HepG2 (cell line): Measurements from ENCODE around the gene CLBA1.
A peak's percentile ranks its signal among the peaks of the same experiment; 100 is the strongest.

Experiments used
- CC2D1A ChIP-seq: sonication (generic); formaldehyde crosslinking; IDR thresholded peaks from 2 replicates; pipeline ENCODE4 v1.8.1; 2023; ENCODE audit warnings: mild to moderate bottlenecking, missing genetic modification reagents
- CCAR2 ChIP-seq: fragments of 200-400 bp; formaldehyde crosslinking; optimal IDR thresholded peaks from 2 replicates; pipeline ENCODE3; 2018; ENCODE audit warnings: low read depth, mild to moderate bottlenecking, low read length, moderate library complexity
- HMG20B ChIP-seq: conservative IDR thresholded peaks from 2 replicates; pipeline ENCODE4 v1.6.1; 2016; ENCODE audit warnings: missing genetic modification reagents, missing compliant biosample characterization
- RAD21 ChIP-seq: fragments of 450-650 bp; formaldehyde crosslinking; IDR thresholded peaks from 2 replicates; pipeline ENCODE4 v1.5.0; 2020; ENCODE audit warnings: mild to moderate bottlenecking
- SMC3 ChIP-seq: IDR thresholded peaks from 2 replicates; pipeline ENCODE4 v1.6.1; 2011; ENCODE audit warnings: low read length, improper control_type of control experiment
- SNAPC2 ChIP-seq: sonication (generic); formaldehyde crosslinking; IDR thresholded peaks from 2 replicates; pipeline ENCODE4 v1.8.1; 2022; ENCODE audit warnings: mild to moderate bottlenecking, missing genetic modification reagents
- TF ChIP-seq, protein P1 (sequence below): sonication (generic); formaldehyde crosslinking; IDR thresholded peaks from 2 replicates; pipeline ENCODE4 v1.5.0; 2020; ENCODE audit warnings: mild to moderate bottlenecking, missing genetic modification reagents, moderate library complexity
- TF ChIP-seq, protein P2 (sequence below): sonication (generic); formaldehyde crosslinking; IDR thresholded peaks from 2 replicates; pipeline ENCODE4 v1.5.0; 2020; ENCODE audit warnings: mild to moderate bottlenecking, low read depth, missing genetic modification reagents, borderline replicate concordance
- TF ChIP-seq, protein P3 (sequence below): sonication (generic); formaldehyde crosslinking; IDR thresholded peaks from 2 replicates; pipeline ENCODE4 v1.4.0; 2020; ENCODE audit warnings: missing genetic modification reagents
- TF ChIP-seq, protein P4 (sequence below): sonication (generic); formaldehyde crosslinking; IDR thresholded peaks from 2 replicates; pipeline ENCODE4 v1.8.1; 2023; ENCODE audit warnings: mild to moderate bottlenecking, missing genetic modification reagents, borderline replicate concordance
- TF ChIP-seq, protein P5 (sequence below): sonication (generic); formaldehyde crosslinking; IDR thresholded peaks from 2 replicates; pipeline ENCODE4 v1.8.0; 2022; ENCODE audit warnings: missing genetic modification reagents, mild to moderate bottlenecking, inconsistent platforms, borderline replicate concordance
- TF ChIP-seq, protein P6 (sequence below): sonication (generic); formaldehyde crosslinking; IDR thresholded peaks from 2 replicates; pipeline ENCODE4 v1.9.0; 2022; ENCODE audit warnings: missing genetic modification reagents, mild to moderate bottlenecking, borderline replicate concordance

DNA sequence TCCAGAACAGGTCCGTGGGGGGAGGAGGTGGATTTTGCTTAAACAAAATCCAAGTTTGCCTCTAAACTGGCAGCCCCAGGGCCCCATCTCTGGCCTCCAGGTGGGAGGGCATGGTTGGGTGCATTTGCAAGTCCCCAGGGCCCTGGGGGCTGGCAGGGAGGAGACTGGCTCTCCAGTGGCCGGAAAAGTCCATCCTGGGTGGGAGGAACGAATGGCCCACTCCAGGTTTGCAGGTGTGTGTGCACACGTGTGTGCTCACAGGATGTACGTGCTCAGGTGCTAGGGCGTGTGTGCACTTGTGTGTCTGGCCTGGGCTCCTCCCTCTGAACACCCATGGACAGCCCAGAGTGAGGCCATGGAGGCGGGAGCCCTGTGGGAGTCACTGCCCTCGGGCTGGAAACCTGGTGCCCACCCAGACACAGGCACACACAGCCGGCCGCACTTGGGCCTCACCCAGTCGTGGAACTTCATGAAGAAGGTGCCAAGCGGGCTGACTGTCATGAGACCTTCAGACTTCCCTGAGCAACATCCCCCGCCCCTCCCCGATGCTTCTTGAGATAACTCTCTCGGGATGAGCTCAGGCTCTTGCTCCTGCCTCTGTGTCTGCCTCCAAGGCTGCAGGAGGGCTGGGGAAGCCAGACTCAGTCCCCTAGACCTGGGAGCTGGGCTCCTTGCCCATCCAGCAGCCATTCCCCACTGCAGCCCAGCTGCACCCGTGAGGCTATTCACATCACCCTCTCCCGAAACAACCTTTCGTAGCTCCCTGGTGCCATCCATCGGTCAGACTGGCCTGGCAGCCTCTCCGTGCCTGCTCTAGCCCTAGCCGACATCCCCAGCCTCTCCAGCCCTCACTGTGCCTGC is 16.8 kb upstream of the CLBA1 start:
- no peak for TF ChIP-seq CC2D1A (CRISPR knock-in tag)
- TF ChIP-seq SNAPC2 (CRISPR knock-in tag), result no peak
- TF ChIP-seq, protein P1, sequence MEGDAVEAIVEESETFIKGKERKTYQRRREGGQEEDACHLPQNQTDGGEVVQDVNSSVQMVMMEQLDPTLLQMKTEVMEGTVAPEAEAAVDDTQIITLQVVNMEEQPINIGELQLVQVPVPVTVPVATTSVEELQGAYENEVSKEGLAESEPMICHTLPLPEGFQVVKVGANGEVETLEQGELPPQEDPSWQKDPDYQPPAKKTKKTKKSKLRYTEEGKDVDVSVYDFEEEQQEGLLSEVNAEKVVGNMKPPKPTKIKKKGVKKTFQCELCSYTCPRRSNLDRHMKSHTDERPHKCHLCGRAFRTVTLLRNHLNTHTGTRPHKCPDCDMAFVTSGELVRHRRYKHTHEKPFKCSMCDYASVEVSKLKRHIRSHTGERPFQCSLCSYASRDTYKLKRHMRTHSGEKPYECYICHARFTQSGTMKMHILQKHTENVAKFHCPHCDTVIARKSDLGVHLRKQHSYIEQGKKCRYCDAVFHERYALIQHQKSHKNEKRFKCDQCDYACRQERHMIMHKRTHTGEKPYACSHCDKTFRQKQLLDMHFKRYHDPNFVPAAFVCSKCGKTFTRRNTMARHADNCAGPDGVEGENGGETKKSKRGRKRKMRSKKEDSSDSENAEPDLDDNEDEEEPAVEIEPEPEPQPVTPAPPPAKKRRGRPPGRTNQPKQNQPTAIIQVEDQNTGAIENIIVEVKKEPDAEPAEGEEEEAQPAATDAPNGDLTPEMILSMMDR (CRISPR knock-in tag), result peak; percentile 62
- no peak for TF ChIP-seq RAD21
- no peak for TF ChIP-seq SMC3
- TF ChIP-seq, protein P2, sequence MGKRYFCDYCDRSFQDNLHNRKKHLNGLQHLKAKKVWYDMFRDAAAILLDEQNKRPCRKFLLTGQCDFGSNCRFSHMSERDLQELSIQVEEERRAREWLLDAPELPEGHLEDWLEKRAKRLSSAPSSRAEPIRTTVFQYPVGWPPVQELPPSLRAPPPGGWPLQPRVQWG (CRISPR knock-in tag), result no peak
- TF ChIP-seq CCAR2, result no peak
- TF ChIP-seq, protein P3, sequence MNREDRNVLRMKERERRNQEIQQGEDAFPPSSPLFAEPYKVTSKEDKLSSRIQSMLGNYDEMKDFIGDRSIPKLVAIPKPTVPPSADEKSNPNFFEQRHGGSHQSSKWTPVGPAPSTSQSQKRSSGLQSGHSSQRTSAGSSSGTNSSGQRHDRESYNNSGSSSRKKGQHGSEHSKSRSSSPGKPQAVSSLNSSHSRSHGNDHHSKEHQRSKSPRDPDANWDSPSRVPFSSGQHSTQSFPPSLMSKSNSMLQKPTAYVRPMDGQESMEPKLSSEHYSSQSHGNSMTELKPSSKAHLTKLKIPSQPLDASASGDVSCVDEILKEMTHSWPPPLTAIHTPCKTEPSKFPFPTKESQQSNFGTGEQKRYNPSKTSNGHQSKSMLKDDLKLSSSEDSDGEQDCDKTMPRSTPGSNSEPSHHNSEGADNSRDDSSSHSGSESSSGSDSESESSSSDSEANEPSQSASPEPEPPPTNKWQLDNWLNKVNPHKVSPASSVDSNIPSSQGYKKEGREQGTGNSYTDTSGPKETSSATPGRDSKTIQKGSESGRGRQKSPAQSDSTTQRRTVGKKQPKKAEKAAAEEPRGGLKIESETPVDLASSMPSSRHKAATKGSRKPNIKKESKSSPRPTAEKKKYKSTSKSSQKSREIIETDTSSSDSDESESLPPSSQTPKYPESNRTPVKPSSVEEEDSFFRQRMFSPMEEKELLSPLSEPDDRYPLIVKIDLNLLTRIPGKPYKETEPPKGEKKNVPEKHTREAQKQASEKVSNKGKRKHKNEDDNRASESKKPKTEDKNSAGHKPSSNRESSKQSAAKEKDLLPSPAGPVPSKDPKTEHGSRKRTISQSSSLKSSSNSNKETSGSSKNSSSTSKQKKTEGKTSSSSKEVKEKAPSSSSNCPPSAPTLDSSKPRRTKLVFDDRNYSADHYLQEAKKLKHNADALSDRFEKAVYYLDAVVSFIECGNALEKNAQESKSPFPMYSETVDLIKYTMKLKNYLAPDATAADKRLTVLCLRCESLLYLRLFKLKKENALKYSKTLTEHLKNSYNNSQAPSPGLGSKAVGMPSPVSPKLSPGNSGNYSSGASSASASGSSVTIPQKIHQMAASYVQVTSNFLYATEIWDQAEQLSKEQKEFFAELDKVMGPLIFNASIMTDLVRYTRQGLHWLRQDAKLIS (CRISPR knock-in tag), result no peak
- TF ChIP-seq, protein P4, sequence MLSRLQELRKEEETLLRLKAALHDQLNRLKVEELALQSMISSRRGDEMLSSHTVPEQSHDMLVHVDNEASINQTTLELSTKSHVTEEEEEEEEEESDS, result no peak
- TF ChIP-seq, protein P5, sequence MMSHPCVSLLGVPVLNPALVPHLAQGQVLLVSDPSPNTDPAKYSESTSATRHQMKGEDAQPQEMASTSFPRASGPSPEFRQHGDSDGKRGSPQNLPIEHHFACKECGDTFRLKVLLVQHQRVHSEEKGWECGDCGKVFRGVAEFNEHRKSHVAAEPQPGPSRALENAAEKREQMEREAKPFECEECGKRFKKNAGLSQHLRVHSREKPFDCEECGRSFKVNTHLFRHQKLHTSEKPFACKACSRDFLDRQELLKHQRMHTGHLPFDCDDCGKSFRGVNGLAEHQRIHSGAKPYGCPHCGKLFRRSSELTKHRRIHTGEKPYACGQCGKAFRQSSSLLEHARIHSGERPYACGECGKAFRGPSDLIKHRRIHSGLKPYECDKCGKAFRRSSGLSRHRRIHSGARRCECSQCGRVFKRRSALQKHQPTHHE, result no peak
- TF ChIP-seq HMG20B (CRISPR knock-in tag), result no peak
- TF ChIP-seq, protein P6, sequence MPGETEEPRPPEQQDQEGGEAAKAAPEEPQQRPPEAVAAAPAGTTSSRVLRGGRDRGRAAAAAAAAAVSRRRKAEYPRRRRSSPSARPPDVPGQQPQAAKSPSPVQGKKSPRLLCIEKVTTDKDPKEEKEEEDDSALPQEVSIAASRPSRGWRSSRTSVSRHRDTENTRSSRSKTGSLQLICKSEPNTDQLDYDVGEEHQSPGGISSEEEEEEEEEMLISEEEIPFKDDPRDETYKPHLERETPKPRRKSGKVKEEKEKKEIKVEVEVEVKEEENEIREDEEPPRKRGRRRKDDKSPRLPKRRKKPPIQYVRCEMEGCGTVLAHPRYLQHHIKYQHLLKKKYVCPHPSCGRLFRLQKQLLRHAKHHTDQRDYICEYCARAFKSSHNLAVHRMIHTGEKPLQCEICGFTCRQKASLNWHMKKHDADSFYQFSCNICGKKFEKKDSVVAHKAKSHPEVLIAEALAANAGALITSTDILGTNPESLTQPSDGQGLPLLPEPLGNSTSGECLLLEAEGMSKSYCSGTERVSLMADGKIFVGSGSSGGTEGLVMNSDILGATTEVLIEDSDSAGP (CRISPR knock-in tag), result no peak
